A172 (cell line): ENCODE measurements around the gene PRKCA. TPM values are rescaled to one million over a fixed set of nuclear protein-coding genes. Genes with fewer than 3 reads are reported as not detected.
"Not testable (repeated sequence)": the region's sequence is repeated elsewhere in the genome, so short reads cannot be mapped to it uniquely, and the experiment has no call there.

Source experiments
- DNase-seq: peaks from one replicate; pipeline ENCODE4 v3.0.0-alpha.2; 2015; ENCODE audit warnings: low spot score
- total RNA-seq: library from RNA; depleted of rRNA; stranded (reverse); fragments of >200 nt; shearing (Covaris generic); gene quantifications from 2 replicates; pipeline ENCODE4 v1.2.3, GENCODE V29; 2014

Gene PRKCA
- total RNA-seq, 1 experiment from 2014 or later, result 21.6 TPM

DNA sequence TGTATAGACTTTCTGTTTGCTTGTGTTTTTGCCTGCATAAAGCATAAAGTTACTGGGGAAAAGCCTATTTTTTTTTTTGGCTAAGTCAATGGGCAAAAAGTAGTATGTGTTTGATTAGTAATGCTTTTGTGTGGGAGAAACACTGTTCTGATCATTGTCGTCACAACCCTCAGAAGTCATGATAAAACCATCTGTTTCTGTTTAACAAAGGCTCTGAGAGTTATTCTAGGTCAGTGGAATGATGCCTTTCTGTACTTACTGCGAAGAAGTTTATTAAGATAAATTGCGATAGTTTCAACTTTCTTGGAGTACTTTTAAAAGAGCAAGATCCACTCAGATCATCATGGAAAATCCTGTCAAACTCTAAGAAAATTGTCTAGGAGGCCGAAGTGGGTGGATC, 80.9 kb downstream of the PRKCA start:
- no peak for DNase-seq

DNA sequence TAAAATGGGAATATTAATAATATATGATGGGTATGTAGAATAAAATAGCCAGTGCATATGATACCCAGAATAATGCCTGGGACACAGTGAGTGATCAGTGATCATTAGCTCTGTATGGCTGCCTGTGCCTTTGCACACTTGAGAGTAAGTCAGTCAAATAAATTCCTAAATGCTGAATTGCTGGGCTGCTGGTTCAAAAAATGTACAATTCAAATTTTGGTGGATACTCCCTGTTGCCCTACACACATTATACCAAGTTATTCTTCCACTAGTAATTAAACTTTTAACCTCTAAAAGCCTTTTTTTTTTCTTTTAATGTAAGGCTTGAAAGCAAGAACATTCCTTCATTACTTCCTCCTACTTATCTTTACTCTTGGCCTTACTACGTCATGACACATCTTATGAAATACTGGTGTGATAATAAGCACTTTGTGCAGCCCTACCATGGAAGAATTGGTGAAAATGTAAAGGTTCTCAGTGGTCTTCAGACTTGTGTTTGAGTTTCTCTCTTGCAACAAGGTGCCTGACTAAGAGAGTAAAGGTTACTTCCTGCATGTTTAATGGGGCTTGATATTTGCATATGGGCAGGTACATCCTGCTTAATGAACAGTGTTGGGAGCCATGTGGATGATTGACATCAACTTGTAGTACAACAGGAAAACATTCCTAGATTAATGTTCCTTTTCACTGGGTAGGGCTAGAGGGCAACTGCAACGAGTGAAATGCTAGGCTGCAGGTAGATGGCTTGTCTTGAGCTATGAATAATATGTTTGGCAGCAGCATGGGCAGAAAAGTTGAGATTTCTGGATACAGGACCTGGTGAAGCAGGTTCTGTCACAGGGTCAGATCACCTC, 84.3 kb downstream of the PRKCA start:
- no peak for DNase-seq

DNA sequence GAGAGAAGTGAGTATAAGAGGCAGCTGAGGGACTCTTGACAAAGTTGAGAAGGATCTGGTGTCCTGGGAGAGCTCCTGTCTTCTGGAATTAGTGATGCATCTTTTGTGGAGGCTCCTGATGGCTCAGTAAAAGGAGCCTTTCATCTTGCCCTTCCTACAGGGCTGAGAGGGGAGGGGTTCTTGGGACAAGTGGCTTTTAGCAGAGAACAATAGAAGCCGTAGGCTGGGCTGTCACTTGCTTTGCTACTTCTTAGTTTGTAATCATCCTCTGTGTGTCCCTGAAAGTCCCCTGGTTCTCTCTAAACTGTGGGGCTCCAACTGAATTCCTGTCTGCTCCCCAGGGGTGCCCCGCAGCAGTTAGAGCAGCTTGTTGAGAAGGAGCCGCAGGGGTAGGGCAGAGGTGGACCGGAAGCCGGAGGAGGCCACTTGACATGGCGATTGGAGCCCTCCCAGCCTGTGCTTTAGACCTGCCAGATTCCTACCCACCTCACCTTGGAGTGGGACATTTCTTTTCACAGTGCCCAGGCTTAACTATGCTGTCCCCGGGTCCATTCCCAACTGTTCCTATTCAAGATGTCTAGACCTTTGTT, 85.1 kb downstream of the PRKCA start:
- no peak for DNase-seq

DNA sequence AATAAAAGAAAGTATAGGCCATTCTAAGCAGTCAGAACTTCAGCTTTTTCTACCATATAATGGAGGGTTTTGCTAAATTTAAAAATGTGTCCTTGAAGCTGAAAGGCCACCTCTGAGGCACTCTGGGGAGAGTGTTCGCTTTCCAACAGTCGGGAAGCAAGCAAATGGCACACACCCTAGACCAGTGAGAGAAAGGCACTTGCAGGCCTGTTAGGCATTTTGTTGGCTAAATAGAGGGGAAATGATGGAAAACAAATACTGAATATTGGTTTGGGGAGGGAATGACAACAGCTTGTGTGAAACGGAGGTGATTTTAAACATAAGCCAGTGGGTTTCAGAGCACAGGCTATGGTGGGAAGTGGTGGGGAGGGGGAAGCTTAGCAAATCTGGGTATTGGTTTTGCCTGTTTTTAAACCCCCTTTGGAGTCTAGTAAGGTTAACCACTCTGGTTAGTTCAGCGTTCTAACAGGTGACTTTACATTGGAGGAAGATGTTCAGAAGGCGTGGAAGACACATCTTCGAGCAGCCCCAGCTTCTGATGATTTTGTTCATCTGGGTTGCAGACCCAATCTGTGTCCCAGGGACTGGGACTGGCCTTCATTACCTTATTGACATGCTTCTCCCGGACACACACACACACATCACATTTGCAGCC, 90.5 kb downstream of the PRKCA start:
- no peak for DNase-seq

DNA sequence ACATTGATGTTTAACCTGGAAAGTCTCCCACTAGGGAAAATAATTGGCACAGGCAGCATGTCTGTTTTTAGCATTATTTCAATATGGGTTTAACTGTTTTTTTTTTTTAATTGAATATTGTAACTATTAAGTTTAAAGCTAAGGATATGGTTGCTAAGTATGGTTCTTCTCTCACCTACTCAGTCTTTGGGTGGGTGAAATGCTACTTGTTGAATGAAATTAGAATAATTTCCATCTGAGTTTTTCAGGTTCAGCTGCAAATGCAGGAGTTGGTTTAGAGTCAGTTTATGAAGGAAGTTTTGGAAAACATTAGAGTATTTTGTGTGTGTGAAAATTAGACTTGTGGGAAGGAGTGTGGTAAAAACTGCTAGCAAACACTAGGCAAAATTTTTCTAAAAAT, 93.5 kb downstream of the PRKCA start:
- DNase-seq, result no peak

DNA sequence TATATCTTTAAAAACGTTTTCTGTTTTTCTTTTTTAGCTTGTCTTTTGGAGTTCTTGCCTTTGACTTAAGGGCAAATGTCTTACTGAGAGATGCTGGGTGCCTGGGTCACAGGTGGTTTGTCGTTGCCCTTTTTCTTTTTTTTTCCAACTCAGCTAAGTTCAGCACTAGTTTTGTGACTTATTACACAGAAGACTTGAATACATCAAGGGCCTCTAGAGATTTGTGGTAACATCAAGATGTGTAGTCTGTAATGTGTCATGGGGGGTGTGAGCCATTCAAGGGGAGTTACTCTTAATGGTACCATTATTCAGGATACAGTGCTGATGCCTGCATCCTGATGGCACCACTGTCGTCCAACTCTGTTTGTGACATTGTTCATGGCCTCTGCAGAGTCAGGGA, 95.1 kb downstream of the PRKCA start:
- no peak for DNase-seq

DNA sequence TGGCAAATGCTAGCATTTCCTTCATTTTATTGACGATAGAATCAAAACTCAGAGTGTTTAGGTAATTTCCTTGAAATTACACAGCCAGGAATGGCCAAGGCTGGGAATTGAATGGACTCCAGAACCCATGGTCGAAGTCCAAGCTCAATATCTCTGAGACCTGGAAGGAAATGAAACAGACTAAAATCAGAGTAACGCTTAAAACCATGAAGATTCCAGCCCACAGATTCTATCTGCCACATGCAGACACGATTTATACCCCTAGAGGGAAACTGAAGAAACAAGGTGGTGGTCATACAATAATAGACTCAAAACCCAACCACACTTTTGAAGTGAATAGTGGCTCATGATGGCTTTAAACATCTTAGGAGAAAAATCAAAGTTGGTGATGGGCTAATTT, 95.6 kb downstream of the PRKCA start:
- DNase-seq, result no peak

DNA sequence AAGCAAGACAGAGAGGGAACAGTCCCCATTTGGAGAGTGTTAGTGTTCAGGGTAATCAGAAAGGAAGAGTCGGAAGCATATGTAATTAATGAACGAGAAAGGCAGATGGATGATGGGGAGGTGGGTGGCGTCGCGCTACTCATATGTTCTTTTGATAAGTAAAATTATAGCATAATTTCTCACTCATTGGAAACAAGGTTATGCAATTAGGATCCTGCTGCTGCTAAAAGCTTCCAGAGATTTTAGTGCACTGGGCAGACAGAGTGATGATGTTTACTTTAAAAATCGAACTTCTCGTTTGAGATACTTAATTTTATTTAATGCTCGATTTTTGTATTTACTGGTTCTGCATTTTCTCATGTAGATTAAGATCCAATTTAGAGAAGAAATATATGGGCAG, 96.2 kb downstream of the PRKCA start:
- DNase-seq, result no peak

DNA sequence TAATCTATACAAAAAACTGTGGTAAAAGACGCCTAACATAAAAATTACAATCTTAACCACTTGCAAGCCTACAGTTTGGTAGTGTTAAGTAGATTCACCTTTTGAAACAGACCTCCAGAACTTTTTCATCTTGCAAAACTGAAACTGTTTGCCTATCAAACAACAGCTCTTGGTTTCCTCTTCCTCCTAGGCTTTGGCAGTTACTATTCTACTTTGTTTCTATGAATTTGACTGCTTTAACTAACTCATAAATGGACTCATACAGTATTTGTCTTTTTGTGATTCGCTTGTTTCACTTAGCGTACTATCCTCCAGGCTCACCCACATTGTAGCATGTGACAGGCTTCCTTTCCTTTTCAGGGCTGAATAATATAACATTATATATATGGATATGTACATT, 97.0 kb downstream of the PRKCA start:
- no peak for DNase-seq

DNA sequence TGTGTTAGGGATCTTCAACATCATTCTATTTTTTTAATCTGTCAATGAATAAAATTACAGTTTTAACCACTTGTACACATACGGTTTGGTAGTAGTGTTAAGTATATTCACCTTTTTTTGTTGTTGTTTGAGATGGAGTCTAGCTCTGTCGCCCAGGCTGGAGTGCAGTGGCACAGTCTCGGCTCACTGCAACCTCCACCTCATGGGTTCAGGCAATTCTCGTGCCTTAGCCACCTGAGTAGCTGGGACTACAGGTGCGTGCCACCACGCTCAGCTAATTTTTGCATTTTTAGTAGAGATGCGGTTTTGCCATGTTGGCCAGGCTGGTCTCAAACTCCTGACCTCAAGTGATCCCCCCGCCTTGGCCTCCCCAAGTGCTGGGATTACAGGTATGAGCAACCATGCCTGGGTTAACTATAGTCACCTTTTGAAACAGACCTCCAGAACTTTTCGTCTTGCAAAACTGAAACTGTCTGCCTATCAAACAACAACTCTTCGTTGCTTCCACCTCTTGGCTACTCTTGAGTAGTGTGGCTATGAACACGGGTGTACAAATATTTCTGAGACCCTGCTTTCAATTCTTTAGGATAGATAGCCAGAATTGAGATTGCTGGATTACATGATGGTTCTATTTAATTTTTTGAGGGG, 97.8 kb downstream of the PRKCA start:
- not testable (repeated sequence) for DNase-seq

DNA sequence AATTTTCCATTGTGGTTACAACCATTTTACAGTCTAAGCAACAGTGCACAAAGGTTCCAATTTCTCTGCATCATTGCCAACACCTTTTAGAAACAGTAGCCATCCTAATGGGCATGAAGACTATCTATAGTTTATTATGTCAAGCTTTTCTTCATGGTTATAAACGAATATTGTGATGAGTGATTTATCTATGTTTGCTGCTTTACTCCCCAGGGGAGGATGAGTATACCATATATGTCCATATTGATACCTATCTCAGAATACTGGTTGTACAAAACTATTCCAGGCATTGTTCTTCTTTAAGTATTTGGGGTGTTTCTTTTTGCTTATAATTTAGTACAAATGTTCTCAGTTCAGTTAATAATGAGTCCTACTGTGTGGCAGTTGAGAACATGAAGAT, 98.3 kb downstream of the PRKCA start:
- DNase-seq, result no peak

DNA sequence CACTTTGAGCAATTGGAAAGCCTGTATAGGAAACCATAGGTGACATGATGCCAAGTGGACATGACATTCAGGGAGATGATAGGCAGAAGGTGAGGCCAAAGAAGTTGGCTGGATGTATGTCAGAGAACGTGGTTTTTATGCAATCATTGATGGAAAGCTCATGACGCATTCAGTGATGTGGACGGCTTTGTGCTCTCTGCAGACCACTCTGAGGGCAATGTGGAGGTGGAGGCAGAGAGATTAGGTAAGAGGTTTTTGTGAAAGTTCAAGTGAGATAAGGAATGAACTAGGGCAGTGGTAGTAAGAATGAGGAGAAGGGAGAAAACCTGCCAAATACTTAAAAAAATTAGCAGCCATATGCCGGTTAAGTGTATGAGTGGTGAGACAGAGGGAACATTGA, 99.0 kb downstream of the PRKCA start:
- no peak for DNase-seq

DNA sequence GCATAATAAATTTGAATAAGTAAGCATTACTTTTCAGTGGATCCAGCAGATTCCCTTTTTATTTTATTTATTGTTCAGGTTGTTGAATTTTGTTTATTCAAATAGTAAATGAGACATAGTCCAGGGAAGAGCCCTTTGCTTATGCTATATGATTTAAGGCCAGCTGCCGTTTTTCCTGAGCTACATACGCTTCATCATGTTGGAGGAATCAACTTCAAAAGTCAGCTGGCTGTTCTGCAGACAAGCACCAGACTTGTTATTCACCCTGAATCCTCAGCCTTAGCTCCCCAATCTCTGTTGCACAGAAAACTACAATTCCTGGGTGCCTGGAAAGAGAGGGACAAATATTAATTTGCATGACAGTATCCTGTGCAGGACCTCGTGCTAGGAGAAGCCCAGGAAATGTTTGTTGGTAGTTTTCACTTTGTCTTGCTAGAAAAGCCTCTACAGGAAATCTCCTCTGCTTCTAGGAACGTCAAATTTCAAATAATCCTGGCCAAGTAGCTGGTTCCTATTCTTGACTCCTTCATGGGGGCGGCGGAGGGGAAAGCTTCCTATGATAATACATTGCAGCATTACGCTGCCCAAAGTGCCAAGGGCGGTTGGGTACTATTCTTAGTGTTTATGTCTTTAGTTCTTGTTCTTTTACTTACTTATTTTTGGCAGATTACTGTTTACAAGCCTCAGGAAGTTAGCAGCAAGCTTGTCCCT, 101.6 kb downstream of the PRKCA start:
- DNase-seq, result no peak

DNA sequence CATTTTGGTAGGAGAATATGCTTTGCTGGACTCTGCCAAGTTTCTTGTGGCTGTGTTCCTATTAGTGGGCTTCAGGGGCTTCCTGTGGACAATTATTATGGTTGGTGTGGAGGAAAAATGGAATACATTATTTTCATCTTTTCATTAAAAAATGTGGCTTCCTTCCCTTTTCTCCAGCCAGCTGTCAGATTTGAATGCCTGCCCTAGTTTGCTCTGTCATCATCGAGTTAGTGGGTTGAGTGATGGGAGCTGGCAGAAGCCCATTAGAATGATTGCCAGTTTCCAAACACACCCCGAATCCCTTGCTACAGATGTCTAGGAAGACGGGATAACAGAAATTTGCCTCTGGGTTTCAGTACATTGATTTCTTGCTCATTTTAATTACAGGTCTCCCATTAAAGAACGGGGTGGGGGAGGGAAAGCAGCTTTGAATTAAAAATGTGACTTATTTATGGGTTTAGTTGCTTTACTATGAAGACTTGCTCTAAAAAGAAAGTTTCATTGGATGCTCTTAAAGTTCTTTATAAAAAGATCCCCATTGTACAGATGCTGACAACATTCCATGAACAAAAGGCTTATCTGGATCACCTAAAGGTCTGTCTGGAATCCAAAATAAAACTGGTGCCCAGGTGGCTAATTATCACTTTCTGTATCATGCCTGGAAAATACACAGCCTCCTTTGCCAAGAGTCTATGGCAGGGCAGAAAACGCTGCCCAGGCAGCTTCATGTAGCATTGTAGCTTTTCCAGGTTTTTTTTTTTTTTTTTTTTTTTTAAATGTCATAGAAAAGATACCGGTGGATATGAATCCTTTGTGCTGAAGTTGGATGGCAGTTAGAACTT, 103.6 kb downstream of the PRKCA start:
- no peak for DNase-seq

DNA sequence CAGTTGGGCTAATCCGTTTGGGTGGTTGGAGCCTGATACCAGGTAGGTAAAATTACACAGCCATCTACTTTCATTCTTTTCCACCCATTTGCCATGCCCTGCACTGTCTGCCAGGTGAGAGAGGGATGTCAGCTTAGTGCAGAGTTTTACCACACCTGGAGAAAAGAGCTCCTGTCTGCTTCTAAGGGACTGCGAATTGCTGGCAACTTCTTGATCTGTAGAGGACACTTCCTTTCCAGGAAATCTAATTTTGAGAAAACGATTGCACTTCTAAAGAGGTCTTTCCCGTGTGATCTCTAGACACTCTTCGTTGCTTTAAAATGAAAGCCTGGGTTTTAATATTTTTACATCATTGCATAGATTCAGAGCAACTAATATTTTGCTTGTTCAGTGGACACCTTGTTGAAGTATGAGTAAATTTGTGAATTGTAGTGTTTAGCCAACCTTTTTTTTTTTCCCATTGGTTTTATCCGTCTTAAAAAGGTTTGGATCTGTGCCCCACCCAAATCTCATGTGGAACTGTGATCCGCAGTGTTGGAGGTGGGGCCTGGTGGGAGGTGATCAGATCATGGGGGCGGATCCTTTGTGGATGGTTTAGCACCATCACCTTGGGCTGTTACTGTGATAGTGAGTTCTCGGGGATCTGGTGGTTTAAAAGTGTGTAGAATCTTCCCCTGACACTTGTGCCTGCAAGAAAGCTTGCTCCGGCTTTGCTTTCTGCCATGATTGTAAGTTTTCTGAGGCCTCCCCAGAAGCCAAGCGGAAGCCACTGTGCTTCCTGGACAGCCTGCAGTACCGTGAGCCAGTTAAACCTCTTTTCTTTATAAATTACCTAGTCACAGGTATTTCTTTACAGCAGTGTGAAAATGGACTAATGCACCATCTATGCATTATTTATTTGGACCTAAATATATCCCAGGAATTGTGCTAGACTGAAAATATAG, 104.6 kb downstream of the PRKCA start:
- no peak for DNase-seq

DNA sequence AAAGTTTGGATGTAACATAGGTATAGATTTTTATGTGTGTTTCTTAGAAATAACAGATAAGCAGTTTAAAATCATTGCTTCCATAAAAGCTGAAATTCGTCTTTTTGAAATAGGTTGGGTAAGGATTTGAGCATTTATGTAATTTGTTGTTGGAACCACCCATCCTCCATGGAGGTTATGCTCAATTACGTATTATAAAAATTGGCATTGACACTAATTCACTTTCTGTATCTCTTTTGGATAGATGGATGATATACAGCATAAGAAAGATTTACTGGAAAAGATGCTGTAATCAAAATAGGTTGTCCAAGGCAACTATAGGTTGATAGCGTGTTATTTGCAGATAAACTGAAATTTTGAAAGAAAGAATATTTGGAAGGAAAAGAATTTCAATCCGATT, 105.5 kb downstream of the PRKCA start:
- no peak for DNase-seq

DNA sequence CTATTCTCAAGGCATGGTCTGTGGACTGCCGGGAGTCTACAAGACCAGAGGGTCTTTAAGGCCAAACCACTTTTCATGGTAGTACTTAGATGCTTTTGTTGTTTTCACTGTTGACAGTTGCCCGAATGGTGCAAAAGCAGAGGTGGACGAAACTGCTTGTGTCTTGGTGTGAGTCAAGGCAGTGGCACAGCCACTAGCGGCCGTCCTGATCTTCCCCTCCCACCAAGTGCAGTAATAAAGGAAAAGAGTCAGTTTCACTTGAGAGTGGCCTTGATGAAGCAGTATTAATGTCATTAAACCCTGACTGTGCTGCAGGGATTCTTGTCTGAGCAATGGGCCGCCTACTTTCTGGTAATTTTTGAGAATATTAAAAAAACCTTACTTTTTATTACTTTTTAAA, 109.1 kb downstream of the PRKCA start:
- DNase-seq, result no peak

DNA sequence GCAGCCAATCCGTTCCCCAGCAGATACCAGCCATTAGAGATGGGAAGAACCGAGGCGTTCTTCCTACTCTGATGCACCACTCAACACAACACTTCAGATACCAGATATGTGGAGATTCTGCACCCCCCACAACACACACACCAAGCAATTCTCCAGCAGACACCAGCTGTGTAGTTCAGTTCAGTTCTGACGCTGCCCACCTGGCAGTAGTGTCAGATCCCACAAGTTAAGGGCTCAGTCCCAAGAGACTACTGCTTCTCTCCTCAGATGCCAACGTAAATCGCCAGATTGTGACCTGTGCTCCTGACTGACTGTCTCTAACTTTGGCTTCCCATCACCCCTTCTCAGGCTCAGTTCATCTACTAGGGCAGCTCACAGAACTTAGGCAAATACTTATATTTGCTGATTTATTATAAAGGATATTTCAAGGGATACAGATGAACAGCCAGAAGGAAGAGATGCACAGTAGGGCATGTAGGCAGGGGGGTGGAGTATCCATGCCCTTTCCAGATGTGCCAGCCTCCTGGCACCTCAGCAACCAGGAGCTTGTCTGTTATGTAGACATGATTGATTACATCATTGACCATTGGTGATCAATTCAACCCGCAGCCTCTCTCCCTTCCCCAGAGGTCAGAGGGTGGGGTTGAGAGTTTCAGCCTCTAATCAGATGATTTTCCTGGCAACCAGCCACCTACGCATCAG, 110.6 kb downstream of the PRKCA start:
- DNase-seq, result no peak
